AG04450 (cell line): ENCODE measurements around the gene ENC1. TPM values are rescaled to one million over a fixed set of nuclear protein-coding genes. Genes with fewer than 3 reads are reported as not detected.

ENCODE experiments used
- CTCF ChIA-PET: fragments of 300-600, 350-600 bp; formaldehyde crosslinking; extraction: SDS; loops from one replicate; lab custom pipeline; 2022; ENCODE audit warnings: antibody characterized with exemption, inconsistent platforms; lab: Charles Lee
- POLR2A ChIA-PET: fragments of 350-600 bp; formaldehyde crosslinking; extraction: SDS; loops from one replicate; lab custom pipeline; 2021; ENCODE audit warnings: antibody characterized with exemption, inconsistent platforms; lab: Yijun Ruan, JAX
- DNase-seq: peaks from one replicate; pipeline ENCODE4 v3.0.0-alpha.2; 2011; ENCODE audit warnings: low read depth, low spot score
- H3K27ac ChIP-seq: one replicate; pipeline ENCODE4 v1.5.1; 2012; ENCODE audit warnings: low read depth, low read length, control low read depth
- H3K27me3 ChIP-seq: one replicate; pipeline ENCODE4 v1.6.0; 2012; ENCODE audit warnings: low read length; ENCODE audit not compliant: control insufficient read depth, insufficient read depth
- H3K4me3 ChIP-seq: 2 replicates; pipeline ENCODE4 v1.5.1; 2011; ENCODE audit warnings: mild to moderate bottlenecking, low read depth, low read length, control low read depth
- H3K9me3 ChIP-seq: 2 replicates; pipeline ENCODE4 v1.5.1; 2012; ENCODE audit warnings: low read length; ENCODE audit not compliant: control insufficient read depth, insufficient read depth
- CTCF ChIP-seq: IDR thresholded peaks from 2 replicates; pipeline ENCODE4 v1.5.1; 2011; ENCODE audit warnings: low read depth, low read length, control low read depth, inconsistent platforms
- polyA plus RNA-seq: library from polyadenylated mRNA; depleted of rRNA; stranded (reverse); fragments of >200 nt; gene quantifications from 2 replicates; pipeline ENCODE4 v1.2.3, GENCODE V29; 2011

Gene ENC1
- polyA plus RNA-seq, 1 experiment, result 19.3 TPM

DNA sequence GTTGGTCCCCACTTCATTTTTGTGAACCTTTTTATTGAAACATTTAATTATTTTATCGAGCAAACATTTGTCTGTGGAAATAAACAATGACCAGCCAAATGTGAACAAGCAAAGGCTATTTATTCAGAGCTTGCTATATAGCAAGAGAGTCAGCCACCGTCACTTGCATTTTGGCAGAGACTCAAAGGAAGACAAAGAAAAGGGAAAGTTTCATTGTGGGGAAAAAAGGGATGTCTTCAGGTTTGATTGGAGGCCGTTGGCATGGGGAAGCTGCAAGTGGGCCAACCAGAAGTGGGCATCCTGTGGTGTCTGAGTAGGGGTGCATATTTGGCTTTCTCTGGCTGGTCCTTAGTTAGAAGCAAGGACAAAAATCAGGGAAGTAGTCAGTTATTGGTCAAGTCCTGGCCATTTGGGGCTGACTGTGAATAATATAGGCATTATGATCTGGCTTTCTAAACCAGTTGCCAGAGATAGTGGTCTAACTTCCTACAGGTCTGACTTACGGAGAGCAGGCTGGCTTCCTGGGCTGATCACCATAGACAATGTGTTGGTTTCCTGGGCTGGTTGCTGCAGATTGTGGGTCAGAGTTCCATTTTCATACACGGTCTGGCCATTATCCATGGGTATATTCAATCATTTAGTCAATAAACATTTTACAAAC is 16.6 kb downstream of the ENC1 start:
- no peak overlapping the region for H3K4me3 ChIP-seq
- no peak overlapping the region for H3K27ac ChIP-seq
- TF ChIP-seq CTCF, result no peak
- ChIA-PET POLR2A (interaction anchor here (0.8 kb wide), 1 partner anchor 666 kb away, joined by 3 read pairs; no protein-coding TSS in a partner anchor), CTCF (no interaction called here)
- no peaks in the 10 kb centered on the region for H3K27me3 ChIP-seq
- H3K9me3 ChIP-seq, result no peaks in the 10 kb centered on the region
- DNase-seq, result no peak

- H3K27ac ChIP-seq, result no peak overlapping the region
- no peak for DNase-seq
- POLR2A ChIA-PET, result interaction anchor here (0.8 kb wide), 1 partner anchor 666 kb away, joined by 3 read pairs; no protein-coding TSS in a partner anchor
- no peaks in the 10 kb centered on the region for H3K27me3 ChIP-seq
- no peak for TF ChIP-seq CTCF
- H3K4me3 ChIP-seq, result no peak overlapping the region
- no peaks in the 10 kb centered on the region for H3K9me3 ChIP-seq
- CTCF ChIA-PET, result no interaction called here
Observed at GRCh38 chr5:74623006-74623611, 17.4 kb downstream of the ENC1 start.

DNA sequence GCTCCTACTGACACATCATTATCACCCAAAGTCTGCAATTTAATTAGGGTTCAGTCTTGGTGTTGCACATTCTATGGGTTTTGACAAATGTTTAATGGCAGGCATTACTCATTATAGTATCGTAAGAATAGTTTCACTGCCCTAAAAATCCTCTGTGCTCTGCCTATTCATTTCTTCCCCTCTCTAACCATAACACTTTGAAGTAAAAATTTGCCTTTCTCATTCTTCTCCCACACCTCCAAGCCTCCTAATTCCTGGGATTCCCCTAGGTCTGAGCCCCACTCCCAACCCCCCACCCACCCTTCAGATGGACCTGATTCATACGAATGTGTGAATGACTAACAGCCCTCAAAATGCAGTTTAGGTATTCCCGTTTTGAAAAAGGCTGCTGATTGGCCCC is 18.4 kb downstream of the ENC1 start:
- Histone ChIP-seq H3K27me3 (no peaks in the 10 kb centered on the region), H3K27ac (no peak overlapping the region), H3K9me3 (no peaks in the 10 kb centered on the region), H3K4me3 (no peak overlapping the region)
- ChIA-PET POLR2A (no interaction called here), CTCF (no interaction called here)
- DNase-seq, result no peak
- no peak for TF ChIP-seq CTCF

DNA sequence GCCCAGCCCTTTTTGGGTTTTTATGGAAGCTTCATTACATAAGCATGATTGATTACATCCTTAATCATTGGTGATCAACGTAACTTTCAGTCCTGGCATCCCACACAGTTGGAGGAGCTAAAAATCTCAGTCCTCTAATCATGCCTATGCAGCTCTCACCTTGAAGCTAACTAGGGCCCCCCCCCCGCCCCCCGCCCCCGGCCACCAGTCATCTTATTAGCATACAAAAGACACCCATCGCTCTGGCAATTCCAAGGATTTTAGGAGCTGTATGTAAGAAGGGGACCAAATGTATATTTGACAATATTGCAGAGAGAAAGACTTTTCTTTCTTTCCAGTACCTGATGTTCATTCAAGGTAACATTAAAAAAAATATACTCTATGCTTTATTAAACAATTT is 19.0 kb downstream of the ENC1 start:
- no peak for DNase-seq
- CTCF ChIA-PET, result no interaction called here
- POLR2A ChIA-PET, result no interaction called here
- H3K9me3 ChIP-seq, result no peaks in the 10 kb centered on the region
- no peaks in the 10 kb centered on the region for H3K27me3 ChIP-seq
- H3K27ac ChIP-seq, result no peak overlapping the region
- no peak for TF ChIP-seq CTCF
- no peak overlapping the region for H3K4me3 ChIP-seq

GRCh38 chr5:74619308-74619707 is 21.2 kb downstream of the ENC1 start:
- no peaks in the 10 kb centered on the region for H3K9me3 ChIP-seq
- H3K4me3 ChIP-seq, result no peak overlapping the region
- H3K27ac ChIP-seq, result no peak overlapping the region
- ChIA-PET POLR2A (no interaction called here), CTCF (no interaction called here)
- no peak for DNase-seq
- no peak for TF ChIP-seq CTCF
- H3K27me3 ChIP-seq, result no peaks in the 10 kb centered on the region
